H9 (cell line): ENCODE measurements around the gene P2RY8. TPM values are rescaled to one million over a fixed set of nuclear protein-coding genes. Genes with fewer than 3 reads are reported as not detected.

ENCODE experiments used
- DNase-seq: peaks from one replicate; pipeline ENCODE4 v3.0.0-alpha.2; 2017
- H2AFZ ChIP-seq: one replicate; pipeline ENCODE4 v1.6.1; 2013; ENCODE audit warnings: mild to moderate bottlenecking, low read length, control low read depth, moderate library complexity
- H2AK5ac ChIP-seq: 2 replicates; pipeline ENCODE4 v1.6.1; 2013; ENCODE audit warnings: low read length, control low read depth, mixed read lengths; ENCODE audit not compliant: insufficient read length
- H2BK120ac ChIP-seq: one replicate; pipeline ENCODE4 v1.6.1; 2013; ENCODE audit warnings: low read depth, mild to moderate bottlenecking, low read length, control low read depth, inconsistent platforms; ENCODE audit not compliant: poor library complexity, severe bottlenecking
- H2BK12ac ChIP-seq: 2 replicates; pipeline ENCODE4 v1.6.1; 2013; ENCODE audit warnings: low read length, control low read depth, mixed read lengths, low read depth; ENCODE audit not compliant: insufficient read length
- H2BK15ac ChIP-seq: 2 replicates; pipeline ENCODE4 v1.6.1; 2013; ENCODE audit warnings: low read depth, low read length, control low read depth
- H2BK20ac ChIP-seq: one replicate; pipeline ENCODE4 v1.6.1; 2013; ENCODE audit warnings: low read depth, mild to moderate bottlenecking, low read length, control low read depth, inconsistent platforms; ENCODE audit not compliant: poor library complexity, severe bottlenecking
- H2BK5ac ChIP-seq: 2 replicates; pipeline ENCODE4 v1.6.1; 2013; ENCODE audit warnings: low read length, control low read depth, mixed read lengths; ENCODE audit not compliant: insufficient read length
- H3K14ac ChIP-seq: 2 replicates; pipeline ENCODE4 v1.6.1; 2013; ENCODE audit warnings: low read length, control low read depth; ENCODE audit not compliant: insufficient read depth
- H3K18ac ChIP-seq: 2 replicates; pipeline ENCODE4 v1.6.1; 2013; ENCODE audit warnings: low read depth, mild to moderate bottlenecking, mixed read lengths, low read length, control low read depth; ENCODE audit not compliant: insufficient read length
- H3K23ac ChIP-seq: 2 replicates; pipeline ENCODE4 v1.6.1; 2013; ENCODE audit warnings: low read length, control low read depth, mixed read lengths, low read depth; ENCODE audit not compliant: insufficient read length
- H3K23me2 ChIP-seq: 2 replicates; pipeline ENCODE4 v1.6.1; 2013; ENCODE audit warnings: low read depth, mild to moderate bottlenecking, mixed read lengths, low read length, control low read depth; ENCODE audit not compliant: insufficient read length, poor library complexity, severe bottlenecking
- H3K27ac ChIP-seq: 2 replicates; pipeline ENCODE4 v1.5.1; 2013; ENCODE audit warnings: low read length, control low read depth, mixed read lengths, low read depth; ENCODE audit not compliant: insufficient read length
- H3K27me3 ChIP-seq: 2 replicates; pipeline ENCODE4 v1.6.1; 2013; ENCODE audit warnings: low read length, control low read depth, inconsistent platforms; ENCODE audit not compliant: insufficient read depth
- H3K4ac ChIP-seq: 2 replicates; pipeline ENCODE4 v1.6.1; 2013; ENCODE audit warnings: low read depth, mild to moderate bottlenecking, control low read depth, inconsistent platforms, low read length, moderate library complexity
- H3K4me1 ChIP-seq: 2 replicates; pipeline ENCODE4 v1.6.1; 2013; ENCODE audit warnings: low read length, control low read depth, inconsistent platforms; ENCODE audit not compliant: insufficient read depth
- H3K4me2 ChIP-seq: 2 replicates; pipeline ENCODE4 v1.6.1; 2013; ENCODE audit warnings: low read length, control low read depth, mixed read lengths; ENCODE audit not compliant: insufficient read length, insufficient read depth
- H3K56ac ChIP-seq: 2 replicates; pipeline ENCODE4 v1.6.1; 2013; ENCODE audit warnings: low read depth, mild to moderate bottlenecking, mixed read lengths, low read length, control low read depth; ENCODE audit not compliant: insufficient read length
- H3K79me1 ChIP-seq: 2 replicates; pipeline ENCODE4 v1.6.1; 2013; ENCODE audit warnings: low read depth, mild to moderate bottlenecking, moderate library complexity, low read length, control low read depth, inconsistent platforms; ENCODE audit not compliant: insufficient read depth, poor library complexity, severe bottlenecking
- H3K79me2 ChIP-seq: 2 replicates; pipeline ENCODE4 v1.6.1; 2013; ENCODE audit warnings: low read length, control low read depth, inconsistent platforms; ENCODE audit not compliant: insufficient read depth
- H3K9ac ChIP-seq: 2 replicates; pipeline ENCODE4 v1.6.1; 2013; ENCODE audit warnings: low read length, control low read depth, mixed read lengths; ENCODE audit not compliant: insufficient read length; ENCODE audit errors: extremely low read depth
- H3K9me3 ChIP-seq: one replicate; pipeline ENCODE4 v1.6.1; 2013; ENCODE audit warnings: low read depth, low read length, inconsistent platforms; ENCODE audit not compliant: control insufficient read depth
- H3T11ph ChIP-seq: one replicate; pipeline ENCODE4 v1.6.1; 2013; ENCODE audit warnings: mild to moderate bottlenecking, low read length, control low read depth, inconsistent platforms
- H4K20me1 ChIP-seq: one replicate; pipeline ENCODE4 v1.6.1; 2013; ENCODE audit not compliant: control insufficient read depth, insufficient read length, insufficient read depth
- H4K5ac ChIP-seq: 2 replicates; pipeline ENCODE4 v1.6.1; 2013; ENCODE audit warnings: low read depth, mild to moderate bottlenecking, mixed read lengths, low read length, control low read depth; ENCODE audit not compliant: insufficient read length
- H4K8ac ChIP-seq: replicated peaks from 2 replicates; pipeline ENCODE4 v1.6.1; 2013; ENCODE audit warnings: low read length, control low read depth, mixed read lengths, low read depth; ENCODE audit not compliant: insufficient read length
- H4K91ac ChIP-seq: 2 replicates; pipeline ENCODE4 v1.6.1; 2013; ENCODE audit warnings: low read depth, mild to moderate bottlenecking, moderate library complexity, mixed read lengths, low read length, control low read depth; ENCODE audit not compliant: insufficient read length
- H3K27ac Mint-ChIP-seq, 3 experiments: 2 replicates in 2 of 3; 3 replicates in 1 of 3; pipeline ENCODE4 v1.8.0; 2020 to 2021; ENCODE audit warnings: mixed read lengths in 3 of 3, mild to moderate bottlenecking in 1 of 3, moderate library complexity in 1 of 3
- H3K27me3 Mint-ChIP-seq: 2 replicates; pipeline ENCODE4 v1.8.0; 2021; ENCODE audit warnings: low read depth, mild to moderate bottlenecking, moderate library complexity, mixed read lengths
- H3K36me3 Mint-ChIP-seq, 3 experiments: 2 replicates in 2 of 3; 3 replicates in 1 of 3; pipeline ENCODE4 v1.8.0; 2020 to 2021; ENCODE audit warnings: low read depth in 3 of 3, mixed read lengths in 3 of 3; ENCODE audit not compliant: insufficient read depth in 1 of 3
- H3K4me1 Mint-ChIP-seq, 2 experiments: 2 replicates each; pipeline ENCODE4 v1.8.0; 2020; ENCODE audit warnings: mixed read lengths in 2 of 2
- H3K4me3 Mint-ChIP-seq, 2 experiments: 2 replicates in 1 of 2; 3 replicates in 1 of 2; pipeline ENCODE4 v1.8.0; 2020 to 2021; ENCODE audit warnings: mild to moderate bottlenecking in 2 of 2, mixed read lengths in 2 of 2, moderate library complexity in 1 of 2
- H3K9me3 Mint-ChIP-seq, 2 experiments: 2 replicates in 1 of 2; 3 replicates in 1 of 2; pipeline ENCODE4 v1.8.0; 2020; ENCODE audit warnings: mild to moderate bottlenecking in 2 of 2, mixed read lengths in 2 of 2, moderate library complexity in 1 of 2
- CTCF ChIP-seq: fragments of 200-600 bp; sonication (generic); conservative IDR thresholded peaks from 3 replicates; pipeline ENCODE4 v1.8.0; 2021; ENCODE audit warnings: antibody characterized with exemption, mild to moderate bottlenecking
- WGBS: extraction: QIAGEN DNeasy Blood & Tissue Kit; methylation state at CpG from one replicate; pipeline ENCODE4 v1.1.7; 2013; ENCODE audit warnings: missing lambda C conversion rate, low lambda C conversion rate, mixed read lengths; ENCODE audit not compliant: insufficient read length; ENCODE audit errors: extremely low coverage; 5-methylcytosine and 5-hydroxymethylcytosine counted together
- total RNA-seq: library from RNA; stranded (reverse); gene quantifications from 2 replicates; pipeline ENCODE4 v1.2.1, GENCODE V29; 2021

Gene P2RY8
- total RNA-seq, 1 experiment from 2014 or later, result not detected

GRCh38 chrX:1521459-1521956, 15.5 kb downstream of the P2RY8 start:
- no peaks in the 10 kb centered on the region for H3K9me3 ChIP-seq

More at GRCh38 chrX:1521459-1521956, 15.5 kb downstream of the P2RY8 start:
- Mint-ChIP-seq H3K4me1 (peaks cover 6 to 10% of the 10 kb centered on the region in 2 experiments), H3K27ac (peak overlapping the region; percentile 27 to 94 (median 94)), H3K36me3 (no peaks in the 10 kb centered on the region), H3K4me3 (peak overlapping the region; percentile 39 to 69; a peak in 4 of 5 replicates), H3K9me3 (peaks cover 13 to 16% of the 10 kb centered on the region in 2 experiments), H3K27me3 (peaks cover 1% of the 10 kb centered on the region; the same call in 1 of the 2 replicates)
- no peak overlapping the region for H3K18ac ChIP-seq
- WGBS, result no CpG with 5 or more reads among the region's 13 CpGs
- no peak overlapping the region for H4K91ac ChIP-seq
- H2BK20ac ChIP-seq, result no peak overlapping the region
- H4K5ac ChIP-seq, result no peak overlapping the region
- H3K79me1 ChIP-seq, result no peaks in the 10 kb centered on the region
- H3K4me2 ChIP-seq, result peak overlapping the region; percentile 24
- no peaks in the 10 kb centered on the region; the same call in 1 of the 2 replicates for H3K4me1 ChIP-seq
- no peak overlapping the region for H2AK5ac ChIP-seq
- no peaks in the 10 kb centered on the region for H3K79me2 ChIP-seq
- H2BK15ac ChIP-seq, result no peak overlapping the region
- H3K27ac ChIP-seq, result no peak overlapping the region
- H3K23ac ChIP-seq, result no peak overlapping the region
- no peak overlapping the region for H4K8ac ChIP-seq
- no peaks in the 10 kb centered on the region for H3K27me3 ChIP-seq
- H3K56ac ChIP-seq, result no peak overlapping the region
- H3K9ac ChIP-seq, result no peak overlapping the region
- no peak overlapping the region for H3K4ac ChIP-seq
- no peak overlapping the region for H2AFZ ChIP-seq
- H4K20me1 ChIP-seq, result no peaks in the 10 kb centered on the region
- peak overlapping the region; percentile 41 for H2BK12ac ChIP-seq
- H2BK120ac ChIP-seq, result no peak overlapping the region
- no peak overlapping the region for H2BK5ac ChIP-seq
- peak; percentile 75 for DNase-seq
- no peaks in the 10 kb centered on the region for H3K23me2 ChIP-seq
- no peak overlapping the region for H3T11ph ChIP-seq
- no peak overlapping the region for H3K14ac ChIP-seq
- TF ChIP-seq CTCF, result no peak
